ENCODE measurements around the gene ARAP3. TPM values are rescaled to one million over a fixed set of nuclear protein-coding genes. Genes with fewer than 3 reads are reported as not detected.

ARAP3 gene
- total RNA-seq, 2 donors from 2014 or later = 5.6 to 12.5 TPM

DNA sequence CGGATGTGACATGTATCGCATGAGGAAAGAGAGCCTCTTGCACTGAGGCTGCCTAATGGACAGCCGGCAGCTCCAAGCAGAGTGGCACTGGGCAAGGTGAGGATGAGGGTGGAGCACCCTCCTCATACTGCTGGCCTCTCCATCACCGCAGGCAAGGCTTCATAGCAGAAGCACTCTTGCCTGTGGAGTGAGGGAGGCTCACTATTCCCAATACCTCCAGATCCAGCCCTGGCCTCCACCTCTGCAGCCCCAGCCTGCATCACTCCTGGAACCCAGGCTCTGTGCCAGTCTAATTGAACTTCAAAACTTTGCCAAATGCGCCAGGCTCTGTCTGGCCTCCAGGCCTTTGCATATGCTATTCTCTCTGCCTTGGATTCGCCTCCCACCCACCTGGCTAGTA, 29.7 kb upstream of the ARAP3 start:
- Histone ChIP-seq H3K9me3 (no peaks in the 10 kb centered on the region), H3K4me1 (peaks cover 0 to 17% of the 10 kb centered on the region in 2 donors), H3K4me3 (no peak overlapping the region), H3K36me3 (no peaks in the 10 kb centered on the region), H3K27me3 (no peaks in the 10 kb centered on the region), H3K27ac (no peak overlapping the region)
- TF ChIP-seq, protein P1, sequence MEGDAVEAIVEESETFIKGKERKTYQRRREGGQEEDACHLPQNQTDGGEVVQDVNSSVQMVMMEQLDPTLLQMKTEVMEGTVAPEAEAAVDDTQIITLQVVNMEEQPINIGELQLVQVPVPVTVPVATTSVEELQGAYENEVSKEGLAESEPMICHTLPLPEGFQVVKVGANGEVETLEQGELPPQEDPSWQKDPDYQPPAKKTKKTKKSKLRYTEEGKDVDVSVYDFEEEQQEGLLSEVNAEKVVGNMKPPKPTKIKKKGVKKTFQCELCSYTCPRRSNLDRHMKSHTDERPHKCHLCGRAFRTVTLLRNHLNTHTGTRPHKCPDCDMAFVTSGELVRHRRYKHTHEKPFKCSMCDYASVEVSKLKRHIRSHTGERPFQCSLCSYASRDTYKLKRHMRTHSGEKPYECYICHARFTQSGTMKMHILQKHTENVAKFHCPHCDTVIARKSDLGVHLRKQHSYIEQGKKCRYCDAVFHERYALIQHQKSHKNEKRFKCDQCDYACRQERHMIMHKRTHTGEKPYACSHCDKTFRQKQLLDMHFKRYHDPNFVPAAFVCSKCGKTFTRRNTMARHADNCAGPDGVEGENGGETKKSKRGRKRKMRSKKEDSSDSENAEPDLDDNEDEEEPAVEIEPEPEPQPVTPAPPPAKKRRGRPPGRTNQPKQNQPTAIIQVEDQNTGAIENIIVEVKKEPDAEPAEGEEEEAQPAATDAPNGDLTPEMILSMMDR (IDR thresholded peaks at IDR 0.05) = no peak
- no peak for DNase-seq (ENCODE audit: low spot score)

DNA sequence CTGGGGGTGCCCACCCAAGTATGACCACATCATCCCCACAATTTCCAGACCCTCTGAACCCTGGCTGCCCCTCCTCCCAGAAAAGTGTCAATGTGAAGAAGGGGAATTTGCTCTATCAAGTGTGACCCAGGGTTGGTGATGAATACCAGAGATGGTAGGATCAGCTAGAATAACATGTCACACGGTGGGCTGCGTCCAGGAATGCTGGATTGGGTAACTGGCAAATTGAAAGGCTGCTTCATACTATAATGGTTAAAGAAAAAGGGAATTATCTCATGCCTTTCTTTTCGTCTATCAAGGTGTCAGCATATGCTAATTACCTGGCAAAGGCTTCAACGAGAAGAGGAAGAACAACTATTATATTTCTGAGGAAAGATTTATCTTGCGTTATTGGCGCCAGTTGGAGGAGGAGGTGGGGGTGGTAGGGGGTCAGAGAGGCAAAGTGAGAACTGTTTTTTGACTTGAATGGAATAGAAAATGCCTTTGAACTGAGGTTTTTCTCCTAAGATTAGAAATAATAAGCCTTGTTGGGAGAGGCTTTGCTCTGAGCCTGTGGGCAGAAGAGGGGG, 27.8 kb upstream of the ARAP3 start:
- H3K27ac ChIP-seq = no peak overlapping the region
- no peaks in the 10 kb centered on the region for H3K27me3 ChIP-seq
- no peaks in the 10 kb centered on the region for H3K9me3 ChIP-seq
- TF ChIP-seq, protein P1 (IDR thresholded peaks at IDR 0.05) = no peak
- no peak overlapping the region for H3K4me3 ChIP-seq
- no peaks in the 10 kb centered on the region for H3K36me3 ChIP-seq
- peaks cover 0 to 13% of the 10 kb centered on the region in 2 donors for H3K4me1 ChIP-seq
- DNase-seq (ENCODE audit: low spot score) = no peak

DNA sequence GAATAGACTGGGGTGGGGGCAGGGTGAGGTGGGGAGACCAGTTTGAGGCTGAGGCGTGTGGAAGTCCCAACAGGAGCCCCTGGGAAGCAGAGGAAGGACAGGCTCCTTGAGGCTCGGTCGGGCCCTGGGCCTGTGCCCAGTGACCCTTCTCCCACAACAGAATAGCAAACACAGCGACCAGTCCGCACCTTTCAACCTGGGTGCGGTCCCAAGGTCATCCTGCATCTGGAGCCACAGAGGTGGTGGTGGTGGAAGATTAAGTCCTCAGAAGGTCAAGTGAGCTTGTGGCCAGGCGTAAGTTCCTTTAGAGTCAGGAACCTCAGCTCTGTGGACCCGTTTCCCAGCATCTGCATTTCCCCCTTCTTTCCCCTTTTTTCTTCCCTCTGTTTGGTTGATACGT, 26.0 kb upstream of the ARAP3 start:
- DNase-seq (ENCODE audit: low spot score) = no peak
- Histone ChIP-seq H3K9me3 (no peaks in the 10 kb centered on the region), H3K4me3 (no peak overlapping the region), H3K4me1 (no peaks in the 10 kb centered on the region), H3K27me3 (no peaks in the 10 kb centered on the region), H3K36me3 (no peaks in the 10 kb centered on the region), H3K27ac (no peak overlapping the region)
- TF ChIP-seq, protein P1 (IDR thresholded peaks at IDR 0.05) = no peak

DNA sequence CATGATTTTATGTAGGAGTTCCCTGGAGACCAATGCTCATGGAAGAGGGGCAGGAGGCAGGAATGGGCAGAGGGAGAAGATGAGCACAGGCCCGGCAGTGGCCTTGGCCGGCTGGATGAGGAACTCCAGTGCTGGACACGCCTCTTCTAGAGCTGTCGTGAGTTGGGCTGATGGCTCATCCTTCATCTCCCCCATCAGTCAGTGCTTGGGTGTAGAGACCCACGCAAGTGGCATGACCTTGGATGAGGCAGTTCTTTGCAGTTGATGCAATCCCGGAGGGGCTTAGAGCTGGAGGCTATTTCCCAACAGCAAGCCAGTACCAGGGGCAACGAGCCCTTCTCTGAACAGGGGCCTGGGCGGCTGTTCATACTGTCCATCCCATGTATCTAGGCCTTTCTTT, 25.5 kb upstream of the ARAP3 start:
- TF ChIP-seq, protein P1 (IDR thresholded peaks at IDR 0.05) = no peak
- Histone ChIP-seq H3K36me3 (no peaks in the 10 kb centered on the region), H3K27ac (no peak overlapping the region), H3K4me1 (peaks cover 0 to 5% of the 10 kb centered on the region in 2 donors), H3K9me3 (no peaks in the 10 kb centered on the region), H3K27me3 (no peaks in the 10 kb centered on the region), H3K4me3 (no peak overlapping the region)
- DNase-seq (ENCODE audit: low spot score) = no peak

DNA sequence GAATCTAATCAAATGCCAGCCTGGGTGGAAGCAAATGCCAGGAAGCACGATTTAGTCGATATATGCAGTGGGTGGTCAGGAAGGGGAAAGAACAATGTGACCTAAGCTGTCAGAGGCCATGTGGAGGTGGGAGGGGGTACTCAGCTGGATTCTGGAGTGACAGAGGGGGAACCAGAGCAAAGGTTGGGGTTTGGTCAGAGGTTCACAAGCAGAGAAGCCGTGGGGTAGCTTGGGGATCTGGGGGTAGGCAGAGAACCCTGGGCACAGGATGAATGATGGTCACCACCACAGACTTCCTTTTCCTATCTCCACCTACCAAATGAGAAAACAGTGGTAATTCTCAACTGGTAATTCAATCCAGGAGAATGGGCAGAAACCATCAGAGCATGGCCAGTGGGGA, 24.1 kb upstream of the ARAP3 start:
- Histone ChIP-seq H3K4me1 (peaks cover 0 to 18% of the 10 kb centered on the region in 2 donors), H3K36me3 (no peaks in the 10 kb centered on the region), H3K27me3 (no peaks in the 10 kb centered on the region), H3K4me3 (no peak overlapping the region), H3K9me3 (no peaks in the 10 kb centered on the region), H3K27ac (no peak overlapping the region)
- TF ChIP-seq, protein P1 (IDR thresholded peaks at IDR 0.05) = no peak
- DNase-seq (ENCODE audit: low spot score) = no peak

DNA sequence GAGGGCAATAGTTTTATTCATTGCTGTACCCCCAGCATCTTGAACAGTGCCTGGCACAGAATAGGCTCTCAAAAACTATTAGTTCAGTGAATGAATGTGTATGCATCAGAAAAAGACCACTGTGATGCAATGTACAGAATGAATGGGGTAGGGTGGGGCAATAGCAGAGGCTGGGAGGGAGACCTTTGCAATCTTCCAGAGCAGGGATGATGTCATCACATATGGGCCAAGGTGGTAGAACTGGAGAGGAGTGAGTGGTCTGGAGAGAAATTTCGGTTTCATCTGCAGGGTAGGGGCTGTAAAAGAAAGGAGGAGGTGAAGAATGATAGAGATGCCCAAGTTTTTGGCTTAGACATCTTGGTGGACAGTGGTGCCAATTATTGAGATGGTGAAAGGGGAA, 23.4 kb upstream of the ARAP3 start:
- DNase-seq (ENCODE audit: low spot score) = no peak

More for the DNA sequence above, 23.4 kb upstream of the ARAP3 start:
- TF ChIP-seq, protein P1 (IDR thresholded peaks at IDR 0.05) = no peak
- H3K4me3 ChIP-seq = no peak overlapping the region
- H3K9me3 ChIP-seq = no peaks in the 10 kb centered on the region
- H3K27me3 ChIP-seq = no peaks in the 10 kb centered on the region
- H3K4me1 ChIP-seq = peaks cover 0 to 18% of the 10 kb centered on the region in 2 donors
- no peaks in the 10 kb centered on the region for H3K36me3 ChIP-seq
- H3K27ac ChIP-seq = no peak overlapping the region
